Muscle of back (tissue), 11 donors: Measurements from ENCODE around the gene TBX4. TPM values are rescaled to one million over a fixed set of nuclear protein-coding genes. Genes with fewer than 3 reads are reported as not detected.

Experiments
- DNase-seq, 3 donors: peaks; one replicate each; pipeline versions ENCODE4 v3.0.0 to v3.0.0-alpha.2; 2013
- polyA plus RNA-seq, 10 donors: library from polyadenylated mRNA; unstranded; fragments of 120-200 nt; gene quantifications; one replicate each; pipeline ENCODE4 v1.2.1, GENCODE V29; 2013; ENCODE audit not compliant: insufficient read length in 10 of 10

The TBX4 gene
- polyA plus RNA-seq, 10 donors, result 3.7 to 37.8 (median 6.0) TPM

DNA sequence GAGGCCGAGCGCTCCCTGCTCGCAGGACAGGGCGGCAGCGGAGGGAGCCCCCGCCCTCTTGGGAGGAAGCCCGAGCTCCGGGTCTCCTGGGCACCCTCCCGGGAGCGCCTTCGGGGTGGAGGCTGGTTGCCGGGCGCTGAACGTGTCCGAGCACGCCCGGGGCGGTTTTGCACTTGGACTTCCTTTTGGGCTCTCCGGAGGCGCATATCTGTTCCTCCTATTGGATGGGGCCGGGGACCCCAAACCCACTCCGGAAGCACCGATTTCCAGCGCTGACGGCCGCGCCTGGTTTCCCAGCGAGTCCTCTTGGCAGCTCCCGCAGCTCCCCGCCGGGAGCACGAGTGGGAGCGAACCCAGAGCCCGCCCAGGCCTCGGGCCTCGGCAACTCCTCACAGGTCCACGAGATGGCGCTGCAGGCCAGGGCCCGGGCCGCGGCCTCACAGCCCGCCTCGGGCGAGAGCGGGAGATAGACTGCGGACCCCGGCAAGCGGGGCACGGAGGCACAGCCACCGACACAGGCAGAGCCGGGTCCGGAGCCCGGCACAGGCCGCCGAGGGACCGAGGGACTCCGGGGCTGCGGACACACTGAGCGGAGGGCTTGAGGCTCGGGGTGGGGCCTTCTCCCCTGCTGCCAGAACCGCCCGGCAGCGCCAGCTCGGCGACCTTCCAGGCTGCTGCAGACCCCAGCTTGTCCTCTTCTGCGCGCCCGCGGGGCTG lies 39.9 kb upstream of the TBX4 start:
- peak; percentile 76 to 96 (median 94) for DNase-seq

DNA sequence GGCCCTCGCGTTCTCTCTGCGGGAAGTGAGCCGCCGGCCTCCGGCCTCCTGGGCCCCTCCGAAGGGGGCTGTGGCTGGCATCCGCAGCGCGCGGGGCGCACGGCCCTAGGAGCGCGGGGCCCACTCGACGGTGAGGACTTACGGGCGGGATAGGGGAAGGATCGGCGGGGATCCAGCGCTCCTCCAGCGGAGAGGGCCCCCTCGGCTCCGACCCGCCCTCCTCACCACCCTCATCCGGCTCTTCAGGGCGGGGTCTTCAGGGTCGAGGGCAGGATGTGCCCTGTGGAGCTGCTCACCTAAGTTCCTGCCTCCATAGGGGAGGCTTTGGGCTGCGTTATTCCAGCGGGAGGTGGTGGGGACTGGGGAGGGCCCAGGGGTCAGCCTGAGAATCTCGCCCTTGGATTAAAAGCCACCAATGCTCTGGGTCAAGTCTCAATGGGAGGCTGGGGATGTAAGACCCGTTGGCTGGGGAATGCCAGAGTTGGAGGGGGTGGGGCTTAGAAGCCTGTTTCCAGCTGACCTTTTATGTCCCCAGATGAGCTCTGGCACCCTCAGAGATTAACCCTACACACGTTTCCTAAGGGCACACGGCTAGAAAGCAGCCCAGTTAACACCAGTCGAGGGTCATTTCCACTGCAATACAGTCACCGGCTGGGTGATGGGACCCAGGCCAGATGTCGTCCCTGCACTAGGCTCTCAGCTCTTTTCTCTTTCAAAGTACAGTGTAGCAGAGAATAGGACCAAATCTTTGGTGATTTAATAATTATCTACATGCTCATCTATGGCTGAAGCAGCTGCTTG lies 39.2 kb upstream of the TBX4 start:
- no peak for DNase-seq

DNA sequence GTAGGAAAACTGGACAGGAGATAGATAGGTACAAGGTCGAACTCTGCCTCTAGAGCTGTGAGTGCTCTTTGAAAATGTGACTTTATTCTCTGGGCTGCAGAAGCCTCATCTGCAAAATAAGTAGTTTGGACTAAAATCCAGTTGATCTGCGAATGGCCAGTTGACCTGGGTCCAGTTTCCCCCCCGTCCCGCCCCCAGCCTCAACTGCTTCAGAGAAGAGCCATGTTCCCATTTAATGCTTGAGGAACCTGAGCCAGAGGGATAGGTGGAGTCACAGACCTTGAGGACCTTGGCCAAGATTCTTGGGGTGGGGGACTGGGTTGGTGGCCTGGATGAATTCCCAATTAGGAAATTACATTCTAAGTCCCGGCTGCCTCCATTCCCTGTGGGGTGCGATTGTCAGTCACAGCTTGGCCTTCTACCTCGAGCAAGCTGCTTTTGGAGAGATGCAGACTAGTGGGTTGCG lies 38.5 kb upstream of the TBX4 start:
- DNase-seq, result peak in 1 of 3 donors; percentile 7

DNA sequence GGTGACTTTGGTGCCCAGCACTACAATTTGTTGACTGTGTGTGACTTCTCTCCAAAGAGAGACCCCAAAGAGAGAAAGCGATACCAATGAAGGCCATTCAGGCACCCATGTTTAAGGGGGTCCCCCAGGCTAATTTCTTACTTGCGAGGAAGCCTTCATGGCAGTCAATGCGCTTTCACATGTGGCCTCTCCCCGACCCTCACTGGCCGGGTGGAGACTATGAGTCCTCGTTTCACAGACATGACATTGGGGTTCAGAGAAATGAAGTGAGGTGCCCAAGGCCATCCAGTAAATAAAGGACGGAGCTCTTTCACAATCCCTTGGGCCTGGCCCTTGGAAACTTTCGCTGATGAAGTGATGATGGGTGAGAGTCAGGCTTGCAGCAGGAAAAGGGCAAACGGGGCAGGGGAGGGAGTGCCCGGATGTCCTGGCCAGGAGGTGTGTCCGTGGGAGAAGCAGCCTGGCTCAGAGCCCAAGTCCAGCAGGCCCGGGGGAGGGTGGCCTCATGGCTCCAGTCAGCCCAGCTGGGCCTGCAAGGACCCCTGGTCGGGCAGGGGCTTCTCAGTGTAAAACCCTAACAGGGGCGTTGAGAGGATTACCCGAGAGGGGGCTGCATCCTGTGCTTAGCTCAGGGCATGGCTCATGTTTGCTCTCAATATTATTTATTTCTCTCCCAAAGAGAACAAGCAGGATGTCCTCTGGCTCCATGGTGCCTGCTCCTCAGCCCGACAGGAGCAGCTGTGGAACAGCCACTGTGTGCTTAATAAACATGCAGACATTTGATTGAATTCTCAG lies 37.9 kb upstream of the TBX4 start:
- DNase-seq, result peak in 1 of 3 donors; percentile 5

DNA sequence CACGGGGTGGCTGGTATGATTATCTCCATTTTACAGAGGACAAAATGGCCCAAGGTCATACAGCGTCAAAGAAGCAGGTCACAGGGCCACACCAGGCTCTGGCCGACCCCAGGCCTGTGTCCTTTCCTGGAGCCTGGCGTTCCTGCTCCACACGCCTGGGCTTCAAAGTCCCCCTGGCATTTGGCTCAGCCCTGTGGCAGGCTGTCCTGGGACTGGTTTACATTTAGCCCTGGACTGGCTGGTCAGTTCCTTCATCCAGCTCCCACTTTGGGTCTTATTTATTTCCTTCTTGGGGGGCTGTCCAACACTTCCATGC lies 37.3 kb upstream of the TBX4 start:
- no peak for DNase-seq

DNA sequence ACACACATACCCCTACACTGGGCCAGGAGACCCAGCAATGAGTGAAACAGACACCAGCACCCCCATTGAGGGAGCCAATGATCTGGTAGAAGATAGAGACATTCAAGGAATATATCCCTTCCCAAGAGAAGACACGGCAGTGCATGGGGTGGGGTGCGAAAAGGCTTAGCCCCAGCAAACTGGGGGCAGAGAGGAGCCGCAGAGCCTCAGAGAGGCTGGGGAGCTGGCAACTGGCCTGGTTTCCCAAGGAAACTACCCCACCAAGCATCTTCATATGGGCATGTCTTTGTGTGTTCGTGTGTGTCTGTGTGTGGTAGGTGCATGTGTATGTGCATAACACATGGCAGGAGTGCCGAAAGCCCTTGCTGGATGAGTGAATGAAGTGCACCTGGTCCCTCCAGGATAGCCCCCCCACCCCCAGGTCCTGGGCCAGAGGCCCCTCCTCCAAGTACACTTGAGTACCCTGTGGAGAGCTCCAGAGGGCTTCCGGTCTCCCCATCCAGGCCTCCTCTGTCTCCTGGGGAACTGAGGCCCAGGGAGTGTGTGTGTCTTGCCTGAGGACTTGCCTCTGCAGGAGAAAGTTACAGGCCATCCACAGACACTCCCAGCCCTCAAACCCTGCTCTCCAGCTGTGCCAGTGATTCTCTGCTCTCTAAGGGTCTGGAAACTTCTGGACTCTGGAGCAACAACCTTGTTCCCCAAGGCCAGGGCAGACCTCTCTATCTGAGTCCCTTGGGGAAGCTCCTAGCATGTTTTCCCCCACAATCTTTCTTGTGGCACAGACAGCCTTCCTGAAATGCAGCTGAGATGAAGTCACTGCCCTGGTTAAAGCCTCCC lies 36.6 kb upstream of the TBX4 start:
- DNase-seq, result peak in 1 of 3 donors; percentile 4

DNA sequence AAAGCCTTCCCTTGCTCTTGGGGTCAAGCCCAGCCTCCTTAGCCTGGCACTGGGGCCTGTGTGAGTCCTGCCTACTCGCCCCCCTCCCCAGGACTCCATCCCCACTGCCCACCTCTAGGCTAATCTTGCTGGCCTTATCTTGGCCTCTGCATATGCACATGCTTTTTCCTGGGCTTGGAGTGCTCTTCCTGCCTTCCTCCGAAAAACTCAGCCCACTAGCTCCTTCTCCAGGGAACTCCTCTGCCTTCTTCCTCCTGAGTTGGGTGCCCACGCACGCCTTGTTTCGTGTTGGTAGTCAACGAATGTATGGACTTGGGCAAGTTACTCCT lies 36.0 kb upstream of the TBX4 start:
- DNase-seq, result peak in 1 of 3 donors; percentile 41

DNA sequence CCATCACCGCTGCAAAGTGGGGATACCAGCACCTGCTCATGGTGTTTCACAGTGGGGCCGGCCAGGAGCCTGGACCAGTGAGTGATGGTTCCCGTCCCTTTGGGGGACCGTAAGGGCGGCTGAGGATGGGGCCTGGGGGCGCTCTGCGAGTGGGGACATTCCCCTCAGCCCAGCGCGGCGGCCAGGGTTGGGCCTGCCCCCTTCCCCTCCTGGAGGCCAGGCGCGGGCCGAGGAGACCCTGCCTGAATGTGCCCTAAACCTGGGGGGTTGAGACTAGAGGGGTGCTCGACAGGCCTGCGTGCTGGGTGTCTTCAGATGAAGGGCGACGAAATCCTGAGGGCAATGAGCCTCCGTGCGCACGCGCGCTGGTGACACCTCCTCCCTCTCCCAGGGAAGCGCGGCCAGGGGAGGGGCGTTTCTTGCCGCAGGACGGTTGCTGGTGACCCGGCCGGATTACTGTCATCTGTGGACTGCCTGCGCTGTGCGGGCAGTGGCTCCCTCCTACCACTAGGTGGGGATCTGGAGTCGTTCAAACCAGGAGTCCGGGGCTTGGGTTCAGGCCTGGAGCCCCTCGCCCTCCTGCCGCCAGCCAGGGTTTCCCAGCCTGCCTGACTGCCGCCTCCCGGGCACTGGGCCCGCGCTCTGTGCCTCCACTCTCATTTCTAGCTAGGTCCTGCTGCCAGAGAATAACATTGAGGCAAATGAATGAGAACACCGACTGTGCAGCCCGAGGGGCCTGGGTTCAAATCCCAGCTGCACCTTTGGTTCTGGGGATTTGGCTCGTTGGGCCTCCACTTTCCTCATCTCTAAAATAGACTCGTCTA lies 35.5 kb upstream of the TBX4 start:
- DNase-seq, result peak; percentile 76 to 94 (median 90)

DNA sequence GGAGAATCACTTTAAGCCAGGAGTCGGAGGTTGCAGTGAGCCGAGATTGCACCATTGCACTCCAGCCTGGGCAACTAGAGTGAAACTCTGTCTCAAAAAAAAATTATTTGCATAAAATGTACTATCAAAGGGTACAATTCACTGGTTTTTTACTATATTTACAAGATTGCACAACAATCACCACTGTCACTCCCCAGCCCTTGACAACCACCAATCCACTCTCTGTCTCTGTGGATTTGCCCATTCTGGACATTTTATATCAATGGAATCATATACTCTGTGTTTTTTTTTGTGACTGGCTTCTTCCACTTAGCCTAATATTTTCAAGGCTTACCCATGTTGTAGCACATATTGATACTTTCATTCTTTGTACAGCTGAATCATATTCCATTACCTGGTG lies 33.8 kb upstream of the TBX4 start:
- DNase-seq, result no peak

DNA sequence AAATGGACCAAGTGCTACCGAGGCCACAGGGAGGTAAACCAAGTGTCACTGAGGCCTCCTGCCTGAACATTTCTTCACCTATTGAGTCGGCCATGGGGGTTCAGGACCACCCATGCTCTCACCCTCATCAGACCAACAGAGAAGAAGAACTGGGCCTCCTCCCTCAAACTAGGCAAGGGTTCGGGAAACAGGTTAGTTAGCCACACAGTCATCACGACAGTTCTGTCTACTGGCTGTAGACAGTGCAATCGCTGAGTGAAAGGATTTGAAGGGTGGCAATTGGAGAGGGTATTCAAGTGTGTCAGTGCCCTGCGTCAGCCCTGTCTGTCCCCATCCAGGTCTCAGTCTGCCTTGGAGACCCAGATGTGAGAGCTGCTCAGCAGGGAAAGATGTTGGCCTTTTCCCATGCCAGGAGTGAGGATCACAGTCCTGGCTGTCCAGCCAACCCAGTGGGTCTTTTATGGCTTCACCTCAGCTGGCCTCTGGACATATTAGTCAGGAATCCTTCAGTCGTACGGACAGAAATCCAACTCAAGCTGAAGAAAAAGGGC lies 32.7 kb upstream of the TBX4 start:
- DNase-seq, result no peak

DNA sequence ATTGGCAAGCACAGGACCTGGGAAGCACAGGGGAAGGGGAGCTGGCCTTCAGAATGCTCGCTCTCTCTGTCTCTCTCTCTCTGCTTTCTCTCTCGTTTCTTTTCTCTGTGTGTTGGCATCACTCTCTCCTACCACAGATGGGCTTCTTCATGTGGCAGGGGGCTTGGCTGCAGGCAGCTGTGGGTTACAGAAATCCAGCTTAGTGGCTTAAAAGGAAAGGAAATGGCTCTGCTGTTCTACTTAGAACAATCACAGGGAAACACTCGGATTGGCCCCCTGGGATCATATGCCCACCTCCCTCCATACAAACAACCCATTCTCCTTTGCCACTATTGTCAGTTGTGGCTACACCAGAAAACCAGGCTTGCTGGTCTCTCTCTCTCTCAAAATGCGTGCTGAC lies 32.2 kb upstream of the TBX4 start:
- no peak for DNase-seq

DNA sequence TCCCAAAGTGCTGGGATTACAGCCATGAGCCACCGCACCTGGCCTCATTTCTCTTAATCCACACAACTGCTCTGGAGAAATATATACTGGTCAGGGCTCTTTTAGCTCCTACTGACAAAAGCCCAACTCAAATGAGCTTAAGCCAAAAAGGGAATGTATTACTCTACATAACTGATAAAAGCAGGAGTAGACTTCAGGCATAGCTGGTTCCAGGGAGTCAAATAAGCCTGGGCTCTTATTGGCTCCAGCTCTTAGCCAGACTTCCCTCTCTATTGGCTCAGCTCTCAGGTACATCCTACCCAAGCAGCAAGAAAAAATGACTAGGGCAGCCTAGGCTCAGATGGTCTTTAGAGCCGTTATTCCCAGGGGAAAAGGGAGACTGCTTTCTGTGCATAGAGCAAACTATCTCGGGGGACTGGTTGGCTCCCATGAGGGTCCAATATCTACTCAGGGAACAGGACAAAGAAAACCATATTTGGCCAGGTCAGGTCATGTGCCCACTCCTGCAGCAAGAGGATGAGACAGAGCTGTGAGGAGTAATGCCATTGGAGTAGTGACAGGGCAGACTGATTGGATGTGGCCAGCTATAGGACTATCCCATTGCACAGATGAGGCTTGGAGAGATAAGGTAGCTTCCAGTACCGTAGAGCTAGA lies 31.4 kb upstream of the TBX4 start:
- DNase-seq, result no peak

DNA sequence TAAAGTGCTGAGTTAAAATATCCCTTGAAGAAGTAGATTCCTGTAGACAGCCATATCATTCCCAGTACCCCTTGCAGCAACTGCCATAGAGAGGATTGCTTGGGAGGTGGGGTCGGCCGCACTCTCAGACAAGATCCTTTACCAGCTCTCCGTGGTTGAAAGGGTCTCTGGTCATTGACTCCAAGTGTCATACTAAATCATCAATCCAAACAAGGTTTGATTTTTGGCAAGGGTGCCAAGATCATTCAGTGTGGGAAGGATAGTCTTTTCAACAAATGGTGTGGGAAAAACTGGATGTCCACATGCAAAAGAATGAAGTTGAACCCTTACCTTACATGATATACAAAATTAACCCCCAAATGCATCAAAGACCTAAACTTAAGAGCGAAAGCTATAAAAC lies 30.8 kb upstream of the TBX4 start:
- DNase-seq, result no peak

DNA sequence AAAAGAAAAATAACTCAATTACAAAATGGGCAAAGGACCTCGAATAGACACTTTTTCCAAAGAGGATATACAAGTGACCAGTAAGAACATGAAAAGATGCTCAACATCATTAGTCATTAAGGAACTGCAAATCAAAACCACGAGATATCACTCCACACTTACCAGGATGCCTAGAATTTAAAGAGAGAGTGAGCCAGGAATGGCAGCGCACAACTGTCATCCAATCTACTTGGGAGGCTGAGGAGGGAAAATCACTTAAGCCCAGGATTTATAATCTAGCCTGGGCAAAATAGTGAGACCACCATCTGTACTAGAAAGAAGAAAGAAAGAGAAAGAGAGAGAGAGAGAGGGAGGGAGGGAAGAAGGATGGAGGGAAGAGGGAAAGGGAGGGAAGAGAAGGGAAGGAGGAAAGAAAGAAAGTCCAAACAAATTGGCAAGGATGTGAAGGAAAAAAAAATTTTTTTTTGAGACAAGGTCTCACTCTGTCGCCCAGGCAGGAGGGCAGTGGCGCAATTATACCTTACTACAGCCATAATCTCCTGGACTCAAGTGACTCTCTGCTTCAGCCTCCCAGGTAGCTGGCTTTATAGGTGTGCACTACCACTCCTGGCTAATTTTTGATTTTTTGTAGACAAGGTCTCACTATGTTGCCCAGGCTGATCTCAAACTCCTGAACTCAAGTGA lies 30.0 kb upstream of the TBX4 start:
- DNase-seq, result no peak

DNA sequence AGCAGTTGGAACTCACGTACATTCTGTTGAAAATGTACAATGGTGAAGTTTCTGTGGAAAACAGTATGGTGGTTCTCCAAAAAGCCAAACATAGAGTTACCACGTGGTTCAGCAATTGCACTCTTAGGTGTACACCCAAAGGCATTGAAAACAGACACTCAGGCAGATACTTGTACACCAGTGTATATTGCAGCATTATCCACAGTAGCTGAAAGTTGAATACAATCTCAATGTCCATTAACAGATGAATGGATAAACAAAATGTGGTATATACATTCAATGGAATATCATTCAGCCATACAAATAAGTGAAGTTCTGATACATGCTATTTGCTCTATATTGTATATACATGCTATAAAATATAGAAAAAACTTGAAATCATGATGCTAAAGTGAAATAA lies 29.4 kb upstream of the TBX4 start:
- DNase-seq, result no peak

DNA sequence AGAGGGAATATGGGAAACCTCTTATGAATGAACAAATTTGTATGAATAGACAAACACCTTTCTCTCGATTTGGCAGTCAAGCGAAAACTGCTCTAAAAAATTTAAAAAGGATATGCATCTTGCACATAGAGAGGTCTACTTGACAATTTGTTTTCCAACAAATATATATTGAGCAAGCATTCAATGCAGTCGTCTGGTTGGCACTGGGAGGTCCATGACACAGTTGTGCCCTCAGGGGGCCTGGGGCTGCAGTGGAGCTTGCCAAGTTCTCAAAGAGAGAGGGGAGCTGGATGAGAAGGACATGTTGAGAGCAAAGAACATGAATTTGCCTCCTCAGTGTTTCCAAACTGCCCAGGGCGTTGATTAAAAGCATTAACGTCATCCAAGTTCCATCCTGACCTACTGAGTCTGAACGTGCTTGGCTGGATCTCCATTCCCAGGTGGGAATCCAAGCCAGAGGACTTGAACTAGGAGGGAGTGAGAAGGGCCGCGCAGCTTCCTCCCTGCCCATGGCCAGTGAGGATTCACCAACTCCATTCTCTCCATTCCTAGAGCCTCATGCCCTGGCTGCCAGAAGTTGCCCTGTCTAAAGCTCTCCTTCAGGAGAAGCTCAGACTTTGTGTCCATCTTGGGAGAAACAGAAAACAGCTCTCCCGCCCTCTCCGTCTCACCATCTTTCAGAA lies 28.1 kb upstream of the TBX4 start:
- DNase-seq, result no peak

DNA sequence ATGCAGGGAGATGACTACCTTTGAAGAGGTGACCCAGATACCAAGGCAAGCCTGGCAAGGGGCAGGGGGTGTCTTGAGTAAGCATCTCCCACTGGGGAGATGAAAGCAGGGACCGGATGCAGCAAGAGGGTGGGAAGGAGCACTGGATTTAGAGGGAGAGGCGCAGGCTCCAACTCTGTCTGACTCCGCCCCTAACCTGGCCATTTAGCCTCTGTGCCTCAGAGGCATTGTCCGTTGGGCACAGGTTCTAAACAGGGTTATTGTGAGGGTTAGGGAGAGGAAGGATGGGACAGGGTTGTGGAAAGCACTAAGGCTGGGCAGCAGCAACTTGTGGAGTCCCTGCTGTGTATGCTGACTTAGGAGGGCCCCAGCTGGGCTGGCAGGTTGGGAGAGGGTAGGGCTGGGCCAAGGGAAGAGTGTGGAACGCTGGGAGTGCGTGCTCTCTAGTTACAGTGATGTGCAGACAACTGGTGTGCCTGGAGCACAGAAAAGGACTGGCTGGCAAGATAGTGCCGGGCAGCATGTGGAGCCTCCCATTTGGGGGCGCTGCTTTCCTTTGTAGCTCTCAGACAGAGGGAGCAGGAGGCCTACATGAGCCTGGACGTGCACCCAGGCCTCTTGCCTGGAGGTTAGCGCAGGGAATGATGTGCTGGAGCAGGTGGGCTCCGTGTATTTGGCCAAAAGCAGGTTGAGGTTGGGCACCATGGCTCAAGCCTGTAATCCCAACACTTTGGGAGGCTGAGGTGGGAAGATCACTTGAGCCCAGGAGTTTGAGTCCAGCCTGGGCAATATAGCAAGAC lies 26.3 kb upstream of the TBX4 start:
- DNase-seq, result no peak
